ENCODE measurements around the gene CENPX. TPM values are rescaled to one million over a fixed set of nuclear protein-coding genes. Genes with fewer than 3 reads are reported as not detected.
A peak's percentile ranks its signal among the peaks of the same experiment; 100 is the strongest.

CENPX gene
- total and polyA plus RNA-seq, 8 donors: 42.9 to 77.7 (median 49.8) TPM

DNA sequence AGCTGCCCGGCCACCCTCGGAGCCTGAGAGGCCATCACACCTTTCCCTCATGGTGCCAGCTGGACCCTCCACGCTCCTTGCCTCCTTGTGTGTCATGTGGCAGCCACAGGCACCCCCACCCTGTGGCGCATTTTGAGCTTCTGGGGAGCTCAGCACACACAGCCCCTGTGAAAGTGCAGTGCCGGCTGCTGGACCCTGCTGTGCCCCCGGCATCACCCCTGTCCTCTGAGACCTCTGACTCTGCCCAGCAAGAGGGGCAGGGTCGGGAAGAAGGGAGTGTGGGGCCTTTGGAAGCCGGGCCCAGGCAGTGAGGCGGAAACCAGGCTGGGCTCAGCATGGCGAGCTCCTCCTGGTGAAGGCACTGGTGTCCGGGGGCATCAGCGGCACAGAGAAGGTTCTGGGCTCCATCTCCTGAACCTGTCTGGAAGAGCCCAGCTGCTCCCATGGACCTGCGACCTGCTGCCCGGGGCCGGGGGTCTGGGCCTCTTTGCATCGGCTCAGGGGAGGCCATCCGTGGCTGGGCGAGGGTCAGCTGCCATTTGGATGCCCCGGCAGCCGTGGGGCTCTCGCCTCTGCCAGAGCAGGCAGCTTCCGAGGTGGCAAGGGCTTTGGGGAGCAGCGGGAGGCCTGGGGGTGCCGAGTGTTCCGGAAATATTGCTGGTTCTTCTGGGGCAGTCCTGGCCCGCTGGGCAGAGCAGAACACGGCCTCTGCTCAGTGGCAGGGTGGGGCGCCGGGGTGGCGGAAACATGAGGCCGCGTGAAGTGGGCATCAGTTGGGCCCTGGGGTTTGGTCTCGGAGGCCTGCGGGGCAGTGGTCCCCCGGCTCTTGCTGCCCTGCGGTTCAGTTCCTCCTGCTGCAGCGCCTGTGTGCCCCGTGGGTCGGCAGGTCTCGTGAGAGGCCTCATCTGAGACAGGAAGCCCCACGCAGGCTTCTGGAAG, 17.9 kb downstream of the CENPX start:
- H3K36me3 ChIP-seq: no peaks in the 10 kb centered on the region
- DNase-seq: no peak
- TF ChIP-seq, protein P1, sequence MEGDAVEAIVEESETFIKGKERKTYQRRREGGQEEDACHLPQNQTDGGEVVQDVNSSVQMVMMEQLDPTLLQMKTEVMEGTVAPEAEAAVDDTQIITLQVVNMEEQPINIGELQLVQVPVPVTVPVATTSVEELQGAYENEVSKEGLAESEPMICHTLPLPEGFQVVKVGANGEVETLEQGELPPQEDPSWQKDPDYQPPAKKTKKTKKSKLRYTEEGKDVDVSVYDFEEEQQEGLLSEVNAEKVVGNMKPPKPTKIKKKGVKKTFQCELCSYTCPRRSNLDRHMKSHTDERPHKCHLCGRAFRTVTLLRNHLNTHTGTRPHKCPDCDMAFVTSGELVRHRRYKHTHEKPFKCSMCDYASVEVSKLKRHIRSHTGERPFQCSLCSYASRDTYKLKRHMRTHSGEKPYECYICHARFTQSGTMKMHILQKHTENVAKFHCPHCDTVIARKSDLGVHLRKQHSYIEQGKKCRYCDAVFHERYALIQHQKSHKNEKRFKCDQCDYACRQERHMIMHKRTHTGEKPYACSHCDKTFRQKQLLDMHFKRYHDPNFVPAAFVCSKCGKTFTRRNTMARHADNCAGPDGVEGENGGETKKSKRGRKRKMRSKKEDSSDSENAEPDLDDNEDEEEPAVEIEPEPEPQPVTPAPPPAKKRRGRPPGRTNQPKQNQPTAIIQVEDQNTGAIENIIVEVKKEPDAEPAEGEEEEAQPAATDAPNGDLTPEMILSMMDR (IDR thresholded peaks at IDR 0.05): no peak
- no peaks in the 10 kb centered on the region for H3K9me3 ChIP-seq
- intact Hi-C loops (cut with DNase I): no loop called here
- H3K4me1 ChIP-seq: no peaks in the 10 kb centered on the region
- H3K4me3 ChIP-seq: no peak overlapping the region
- ATAC-seq: no peak
- no peaks in the 10 kb centered on the region for H3K27me3 ChIP-seq
- no peak overlapping the region for H3K27ac ChIP-seq

DNA sequence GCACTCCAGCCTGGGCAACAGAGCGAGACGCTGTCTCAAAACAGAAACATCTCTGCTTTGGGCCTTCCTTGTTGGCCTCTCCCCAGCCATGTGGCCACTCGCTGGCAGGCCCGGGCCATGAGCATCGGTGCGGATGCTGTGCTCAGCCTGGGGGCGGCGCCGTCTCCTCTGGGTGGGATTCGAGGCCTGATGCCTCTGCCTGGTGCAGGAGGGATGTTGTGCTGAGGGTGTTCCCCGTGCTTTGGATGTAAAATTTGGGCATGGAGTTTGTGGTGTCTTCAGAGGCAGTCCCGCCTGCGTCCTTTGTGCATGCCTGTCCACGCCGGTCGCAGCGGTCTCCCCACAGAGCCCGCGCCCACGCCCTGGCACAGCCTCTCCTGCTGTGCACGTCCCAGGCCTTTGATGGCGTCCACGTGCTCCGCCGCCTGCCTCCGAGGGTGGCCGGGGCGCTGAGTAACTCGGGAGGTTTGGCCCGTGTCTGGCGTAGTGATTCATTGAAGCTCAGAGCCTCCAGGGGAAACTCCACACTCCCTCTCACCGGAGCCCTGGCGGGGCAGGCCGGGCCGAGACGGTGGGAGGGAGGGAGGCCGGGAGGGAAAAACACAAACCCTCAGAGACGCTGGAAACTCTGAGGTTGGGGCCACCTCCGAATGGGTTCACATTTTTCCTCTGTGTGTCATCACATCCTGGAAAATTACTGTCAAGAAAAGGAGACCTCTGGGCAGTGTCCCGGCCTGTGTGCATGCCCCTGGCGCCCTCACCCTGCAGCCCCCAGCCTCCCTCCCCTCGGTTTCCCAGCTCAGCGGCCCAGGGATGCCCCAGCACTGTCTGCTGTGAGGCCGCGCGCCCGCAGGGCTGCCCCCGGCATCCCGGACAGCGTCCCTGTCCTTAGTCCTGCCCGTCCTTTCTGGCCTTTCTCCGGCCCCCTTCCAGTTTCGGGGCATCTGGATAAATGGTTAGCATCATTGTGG, 19.0 kb downstream of the CENPX start:
- peaks cover 0 to 3% of the 10 kb centered on the region in 2 donors for H3K36me3 ChIP-seq
- H3K9me3 ChIP-seq: no peaks in the 10 kb centered on the region
- H3K4me3 ChIP-seq: no peak overlapping the region
- intact Hi-C loops (cut with DNase I): no loop called here
- peak in 1 of 4 donors; percentile 69 for DNase-seq
- H3K4me1 ChIP-seq: no peaks in the 10 kb centered on the region
- H3K27me3 ChIP-seq: no peaks in the 10 kb centered on the region
- TF ChIP-seq, protein P1 (IDR thresholded peaks at IDR 0.05): no peak
- peak; percentile 63 for ATAC-seq
- peak overlapping the region in 1 of 2 donors; percentile 19 for H3K27ac ChIP-seq

DNA sequence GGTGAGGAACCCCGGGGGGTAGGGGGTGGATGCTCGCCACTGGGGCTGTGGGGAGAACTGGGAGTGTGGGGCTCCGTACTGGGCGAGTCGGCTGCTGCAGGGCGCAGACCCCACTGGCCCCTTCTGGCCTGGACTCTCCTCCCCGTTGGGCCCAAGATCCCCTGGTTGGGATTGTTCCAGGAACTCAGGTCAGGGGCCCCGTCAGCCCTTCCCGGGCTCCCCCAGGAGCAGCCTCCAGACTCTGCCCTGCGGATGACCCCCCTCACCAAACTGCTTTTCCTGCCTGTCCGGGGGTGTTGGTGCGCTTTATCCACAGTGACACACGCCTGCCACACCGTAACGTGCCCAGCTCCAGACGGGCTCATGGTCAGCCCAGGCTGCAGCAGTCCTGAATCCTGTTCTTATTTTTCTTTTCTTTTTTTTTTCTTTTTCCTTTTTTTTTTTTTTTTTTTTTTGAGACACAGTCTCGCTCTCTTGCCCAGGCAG, 21.1 kb downstream of the CENPX start:
- no peak overlapping the region for H3K27ac ChIP-seq
- no peak overlapping the region for H3K4me3 ChIP-seq
- no peaks in the 10 kb centered on the region for H3K4me1 ChIP-seq
- no peak for DNase-seq
- H3K9me3 ChIP-seq: no peaks in the 10 kb centered on the region
- TF ChIP-seq, protein P1 (IDR thresholded peaks at IDR 0.05): no peak
- ATAC-seq: no peak
- H3K36me3 ChIP-seq: peaks cover 0 to 12% of the 10 kb centered on the region in 2 donors
- intact Hi-C loops (cut with DNase I): no loop called here
- H3K27me3 ChIP-seq: no peaks in the 10 kb centered on the region

DNA sequence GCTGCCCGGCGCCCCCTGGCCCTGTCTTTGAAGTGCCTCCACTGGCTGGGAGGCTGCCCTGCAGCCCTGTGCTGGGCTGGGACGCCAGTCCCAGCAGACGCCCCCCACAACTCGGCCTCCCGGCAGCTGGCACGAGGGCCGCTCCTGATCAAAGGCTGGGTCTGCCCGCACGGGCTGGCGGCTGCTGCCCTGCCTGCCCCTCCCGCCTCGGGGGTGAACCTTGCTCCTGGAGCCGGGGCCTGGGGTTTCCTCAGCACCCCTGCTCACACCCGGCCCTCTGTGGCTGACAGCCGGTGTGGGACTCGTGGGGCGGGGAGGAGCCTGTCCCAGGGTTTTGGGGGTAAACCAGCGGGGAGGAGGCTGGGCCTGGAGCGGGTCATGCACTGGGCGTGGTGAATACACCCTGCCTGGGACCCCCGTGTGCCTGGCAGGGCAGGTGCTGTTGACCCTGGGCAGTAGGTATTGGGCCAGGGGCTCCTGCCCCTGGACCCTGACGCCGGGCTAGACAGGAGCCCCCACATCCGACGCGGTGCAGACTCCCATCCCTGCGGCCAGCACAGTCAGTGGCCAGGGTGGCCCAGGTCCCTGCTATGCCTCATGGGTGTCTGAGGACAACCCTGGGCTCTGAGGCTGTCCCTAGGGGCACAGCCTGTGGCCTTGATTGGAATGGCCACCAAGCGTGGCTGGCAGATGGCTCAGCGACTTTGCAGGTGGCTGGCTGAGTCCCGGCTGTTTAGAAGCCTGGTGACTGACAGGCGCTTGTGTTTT, 21.7 kb downstream of the CENPX start:
- Histone ChIP-seq H3K27me3 (no peaks in the 10 kb centered on the region), H3K4me1 (no peaks in the 10 kb centered on the region), H3K36me3 (peaks cover 0 to 17% of the 10 kb centered on the region in 2 donors), H3K4me3 (no peak overlapping the region), H3K27ac (no peak overlapping the region), H3K9me3 (no peaks in the 10 kb centered on the region)
- TF ChIP-seq, protein P1 (IDR thresholded peaks at IDR 0.05): no peak
- no peak for ATAC-seq
- DNase-seq: no peak
- intact Hi-C loops (cut with DNase I): no loop called here

Measured in left lung (tissue), 10 donors.